DND-41 (cell line): ENCODE results near the gene TBX20.

Experiments used
- ATAC-seq: fragments of 200-7000 bp; cut with Tn5 transposase; 3 replicates; pipeline ENCODE4 v1.9.1; 2021; ENCODE audit warnings: low read depth; ENCODE audit not compliant: insufficient read depth
- DNase-seq: peaks from one replicate; pipeline ENCODE4 v3.0.0-alpha.2; 2020
- H2AFZ ChIP-seq: 2 replicates; pipeline ENCODE4 v1.6.0; 2012; ENCODE audit warnings: low read depth, low read length
- H3K27ac ChIP-seq: 2 replicates; pipeline ENCODE4 v1.5.1; 2012; ENCODE audit warnings: low read length, inconsistent platforms
- H3K27me3 ChIP-seq: fragments of 200-600 bp; sonication (generic); 2 replicates; pipeline ENCODE4 v1.6.0; 2012; ENCODE audit warnings: low read length, mild to moderate bottlenecking, inconsistent platforms; ENCODE audit not compliant: insufficient read depth, poor library complexity
- H3K36me3 ChIP-seq: 2 replicates; pipeline ENCODE4 v1.5.1; 2012; ENCODE audit warnings: low read length, inconsistent platforms; ENCODE audit not compliant: insufficient read depth
- H3K4me1 ChIP-seq: 2 replicates; pipeline ENCODE4 v1.5.1; 2012; ENCODE audit warnings: mild to moderate bottlenecking, low read length; ENCODE audit not compliant: insufficient read depth
- H3K4me2 ChIP-seq: 2 replicates; pipeline ENCODE4 v1.6.0; 2012; ENCODE audit warnings: mild to moderate bottlenecking, moderate library complexity, low read length, inconsistent platforms; ENCODE audit not compliant: insufficient read depth
- H3K4me3 ChIP-seq, 2 experiments: fragments of 200-600 bp in 1 of 2; shearing (Covaris generic) in 1 of 2; 2 replicates each; pipeline ENCODE4 v1.5.1; 2012 to 2016; ENCODE audit warnings: inconsistent platforms in 2 of 2, low read length in 2 of 2, mild to moderate bottlenecking in 2 of 2, low read depth in 1 of 2, moderate library complexity in 1 of 2
- H3K79me2 ChIP-seq: 2 replicates; pipeline ENCODE4 v1.6.0; 2012; ENCODE audit warnings: low read length, inconsistent platforms; ENCODE audit not compliant: insufficient read depth
- H3K9ac ChIP-seq: 2 replicates; pipeline ENCODE4 v1.6.0; 2012; ENCODE audit warnings: low read depth, mild to moderate bottlenecking, inconsistent platforms, low read length, moderate library complexity
- H3K9me3 ChIP-seq: 2 replicates; pipeline ENCODE4 v1.5.1; 2012; ENCODE audit warnings: low read length, moderate library complexity, mild to moderate bottlenecking, inconsistent platforms; ENCODE audit not compliant: insufficient read depth, severe bottlenecking
- H4K20me1 ChIP-seq: 2 replicates; pipeline ENCODE4 v1.6.0; 2012; ENCODE audit warnings: low read length; ENCODE audit not compliant: insufficient read depth
- EZH2 ChIP-seq: IDR thresholded peaks from 3 replicates; pipeline ENCODE4 v1.6.1; 2012; ENCODE audit warnings: borderline replicate concordance, low read depth, mild to moderate bottlenecking, moderate library complexity, low read length, inconsistent platforms; ENCODE audit not compliant: severe bottlenecking
- TF ChIP-seq, protein P1 (sequence below): IDR thresholded peaks from 2 replicates; pipeline ENCODE4 v1.5.1; 2012; ENCODE audit warnings: borderline replicate concordance, low read length, moderate library complexity, mild to moderate bottlenecking; ENCODE audit not compliant: poor library complexity, severe bottlenecking; ENCODE audit errors: extremely low read depth

The TBX20 gene

DNA sequence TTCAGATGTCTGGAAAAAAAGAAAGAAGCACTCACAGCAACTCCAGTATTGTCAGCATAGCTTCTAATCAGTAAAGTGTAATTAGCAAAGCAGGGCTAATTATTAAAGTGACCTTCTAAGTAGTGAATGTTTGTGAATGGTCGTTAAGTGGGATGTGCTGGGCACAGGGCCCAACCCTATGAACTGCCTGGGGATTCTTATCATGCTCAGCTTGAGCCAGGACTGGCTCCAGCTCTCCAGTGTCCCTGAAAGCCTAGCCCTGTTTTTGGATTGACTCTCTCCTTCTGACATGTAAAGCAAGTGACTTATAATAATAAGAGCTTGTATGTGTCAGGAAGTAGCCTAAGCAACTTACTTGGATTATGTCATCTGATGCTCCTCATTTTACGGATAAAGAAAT, 9.5 kb upstream of the TBX20 start:
- Histone ChIP-seq H3K27me3 (no peaks in the 10 kb centered on the region), H3K9me3 (no peaks in the 10 kb centered on the region), H3K79me2 (no peaks in the 10 kb centered on the region), H3K4me1 (no peaks in the 10 kb centered on the region), H4K20me1 (no peaks in the 10 kb centered on the region), H3K27ac (no peak overlapping the region), H3K36me3 (no peaks in the 10 kb centered on the region), H2AFZ (no peak overlapping the region), H3K4me2 (no peak overlapping the region), H3K4me3 (no peak overlapping the region), H3K9ac (no peak overlapping the region)
- ATAC-seq (no peak), DNase-seq (no peak)
- no peak for TF ChIP-seq EZH2

DNA sequence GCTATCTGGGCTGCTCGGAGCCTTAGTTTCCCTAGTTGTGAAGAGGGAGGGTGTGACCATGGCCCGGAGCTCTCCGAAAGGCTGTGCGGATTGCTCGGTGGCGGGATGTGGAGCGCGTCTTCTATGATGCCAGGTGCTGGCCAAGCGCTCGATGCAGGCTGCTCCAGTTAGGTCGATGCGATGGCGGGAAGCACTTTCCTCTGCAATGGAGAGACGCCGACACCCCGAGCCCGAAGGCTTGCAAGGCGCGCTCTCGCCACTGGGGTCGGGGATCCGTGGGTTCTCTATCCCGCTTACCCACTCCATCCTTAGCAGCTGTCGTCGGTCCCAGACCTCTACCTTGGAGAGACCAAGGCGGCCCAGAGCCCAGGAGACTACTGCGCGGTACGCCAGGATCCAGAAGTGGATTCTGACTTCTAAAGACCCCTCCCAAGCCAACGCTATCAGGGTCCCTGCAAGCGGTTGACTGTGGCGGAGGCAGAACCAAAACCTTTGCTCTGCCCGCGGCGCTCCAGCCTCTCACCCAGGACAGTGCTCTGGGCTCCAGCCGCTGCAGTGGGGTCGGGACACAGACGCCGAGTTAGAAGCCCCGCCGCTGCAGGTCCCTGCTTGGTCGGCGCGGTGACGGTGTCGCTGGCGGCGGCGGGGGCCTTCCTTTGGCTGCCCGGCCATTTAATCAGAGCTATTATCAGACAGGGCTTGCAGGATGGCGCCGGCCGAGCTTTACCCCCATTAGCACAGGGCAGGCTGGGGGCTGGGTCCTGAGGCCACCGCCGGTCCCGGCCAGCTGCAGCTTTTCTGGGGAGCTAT, 7.8 kb upstream of the TBX20 start:
- H3K9ac ChIP-seq: no peak overlapping the region
- no peaks in the 10 kb centered on the region for H3K27me3 ChIP-seq
- H4K20me1 ChIP-seq: no peaks in the 10 kb centered on the region
- H3K4me3 ChIP-seq: no peak overlapping the region
- H3K27ac ChIP-seq: no peak overlapping the region
- no peak overlapping the region for H3K4me2 ChIP-seq
- no peaks in the 10 kb centered on the region for H3K79me2 ChIP-seq
- H3K9me3 ChIP-seq: no peaks in the 10 kb centered on the region
- ATAC-seq (no peak), DNase-seq (no peak)
- H3K36me3 ChIP-seq: no peaks in the 10 kb centered on the region
- TF ChIP-seq, protein P1, sequence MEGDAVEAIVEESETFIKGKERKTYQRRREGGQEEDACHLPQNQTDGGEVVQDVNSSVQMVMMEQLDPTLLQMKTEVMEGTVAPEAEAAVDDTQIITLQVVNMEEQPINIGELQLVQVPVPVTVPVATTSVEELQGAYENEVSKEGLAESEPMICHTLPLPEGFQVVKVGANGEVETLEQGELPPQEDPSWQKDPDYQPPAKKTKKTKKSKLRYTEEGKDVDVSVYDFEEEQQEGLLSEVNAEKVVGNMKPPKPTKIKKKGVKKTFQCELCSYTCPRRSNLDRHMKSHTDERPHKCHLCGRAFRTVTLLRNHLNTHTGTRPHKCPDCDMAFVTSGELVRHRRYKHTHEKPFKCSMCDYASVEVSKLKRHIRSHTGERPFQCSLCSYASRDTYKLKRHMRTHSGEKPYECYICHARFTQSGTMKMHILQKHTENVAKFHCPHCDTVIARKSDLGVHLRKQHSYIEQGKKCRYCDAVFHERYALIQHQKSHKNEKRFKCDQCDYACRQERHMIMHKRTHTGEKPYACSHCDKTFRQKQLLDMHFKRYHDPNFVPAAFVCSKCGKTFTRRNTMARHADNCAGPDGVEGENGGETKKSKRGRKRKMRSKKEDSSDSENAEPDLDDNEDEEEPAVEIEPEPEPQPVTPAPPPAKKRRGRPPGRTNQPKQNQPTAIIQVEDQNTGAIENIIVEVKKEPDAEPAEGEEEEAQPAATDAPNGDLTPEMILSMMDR: no peak
- TF ChIP-seq EZH2: no peak
- H2AFZ ChIP-seq: no peak overlapping the region
- H3K4me1 ChIP-seq: no peaks in the 10 kb centered on the region

DNA sequence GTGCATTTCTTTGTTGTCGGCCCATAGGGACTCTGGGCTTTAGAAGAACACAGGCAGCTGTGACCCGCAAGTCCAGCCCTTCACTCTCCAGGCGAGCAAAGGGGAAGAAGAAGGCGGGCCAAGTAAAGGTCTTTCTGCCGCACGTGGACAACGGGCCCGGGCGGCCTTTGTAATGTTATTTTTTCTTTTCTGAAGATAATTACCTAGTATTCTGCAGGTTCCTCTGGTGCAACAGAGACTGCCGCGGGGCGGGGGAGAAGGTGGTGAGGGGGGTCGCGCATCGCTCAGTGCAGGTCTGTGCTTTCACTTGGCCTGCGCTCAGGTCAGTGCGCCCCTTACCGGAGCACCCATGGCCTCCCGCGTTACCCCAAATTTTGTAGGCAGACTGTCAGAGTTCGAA, 7.1 kb upstream of the TBX20 start:
- Histone ChIP-seq H3K27me3 (no peaks in the 10 kb centered on the region), H4K20me1 (no peaks in the 10 kb centered on the region), H3K4me2 (no peak overlapping the region), H3K9me3 (no peaks in the 10 kb centered on the region), H3K4me1 (no peaks in the 10 kb centered on the region), H3K27ac (no peak overlapping the region), H3K36me3 (no peaks in the 10 kb centered on the region), H3K9ac (no peak overlapping the region), H3K4me3 (no peak overlapping the region), H2AFZ (no peak overlapping the region), H3K79me2 (no peaks in the 10 kb centered on the region)
- TF ChIP-seq, protein P1: no peak
- no peak for TF ChIP-seq EZH2
- DNase-seq (no peak), ATAC-seq (no peak)

DNA sequence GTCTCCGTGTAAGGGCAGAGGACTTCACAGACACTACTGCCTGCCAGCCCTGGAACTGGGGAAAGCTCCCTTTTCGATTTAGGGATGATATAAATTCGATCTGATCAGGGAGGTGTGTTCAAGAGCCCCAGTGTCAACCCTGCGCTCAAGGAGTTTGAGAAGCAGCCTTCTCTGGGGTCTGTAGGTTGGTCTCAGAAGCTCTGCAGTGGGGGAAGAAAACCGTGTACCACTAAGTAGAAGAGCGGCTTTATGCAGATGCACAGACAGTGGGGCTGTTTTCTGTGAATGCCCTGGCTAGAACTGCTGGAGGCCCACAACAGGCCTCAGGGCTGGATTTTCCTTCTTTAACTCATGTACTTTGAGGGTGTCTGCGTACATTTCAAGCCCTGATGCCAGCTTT, 6.3 kb upstream of the TBX20 start:
- no peak for DNase-seq

More for the DNA sequence above, 6.3 kb upstream of the TBX20 start:
- no peak overlapping the region for H3K4me2 ChIP-seq
- no peak overlapping the region for H3K27ac ChIP-seq
- H2AFZ ChIP-seq: no peak overlapping the region
- no peak for TF ChIP-seq EZH2
- H3K9ac ChIP-seq: no peak overlapping the region
- no peaks in the 10 kb centered on the region for H4K20me1 ChIP-seq
- ATAC-seq: no peak
- H3K4me3 ChIP-seq: no peak overlapping the region
- no peaks in the 10 kb centered on the region for H3K4me1 ChIP-seq
- H3K79me2 ChIP-seq: no peaks in the 10 kb centered on the region
- H3K36me3 ChIP-seq: no peaks in the 10 kb centered on the region
- no peaks in the 10 kb centered on the region for H3K9me3 ChIP-seq
- H3K27me3 ChIP-seq: no peaks in the 10 kb centered on the region
